ENCODE results near the gene VPS37B.

DNA sequence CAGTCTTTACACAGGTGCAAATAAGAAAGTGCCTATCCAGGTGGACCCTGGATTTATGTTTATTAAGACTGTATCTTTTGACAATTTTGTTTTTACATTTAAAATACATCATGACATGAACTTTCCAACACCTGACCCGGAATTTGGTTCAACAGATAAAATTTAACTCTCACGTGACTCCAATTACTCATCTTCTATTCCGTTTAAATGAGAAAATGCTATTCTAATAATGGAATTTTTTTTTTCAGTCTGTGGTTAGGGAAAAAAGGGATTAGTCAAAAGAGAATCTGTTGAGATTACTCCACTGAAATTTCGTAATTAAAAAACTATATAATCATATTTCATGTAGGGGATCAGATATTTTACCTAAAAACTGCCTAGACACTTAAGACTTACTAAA is 11.1 kb downstream of the VPS37B start:
- TF ChIP-seq, protein P1, sequence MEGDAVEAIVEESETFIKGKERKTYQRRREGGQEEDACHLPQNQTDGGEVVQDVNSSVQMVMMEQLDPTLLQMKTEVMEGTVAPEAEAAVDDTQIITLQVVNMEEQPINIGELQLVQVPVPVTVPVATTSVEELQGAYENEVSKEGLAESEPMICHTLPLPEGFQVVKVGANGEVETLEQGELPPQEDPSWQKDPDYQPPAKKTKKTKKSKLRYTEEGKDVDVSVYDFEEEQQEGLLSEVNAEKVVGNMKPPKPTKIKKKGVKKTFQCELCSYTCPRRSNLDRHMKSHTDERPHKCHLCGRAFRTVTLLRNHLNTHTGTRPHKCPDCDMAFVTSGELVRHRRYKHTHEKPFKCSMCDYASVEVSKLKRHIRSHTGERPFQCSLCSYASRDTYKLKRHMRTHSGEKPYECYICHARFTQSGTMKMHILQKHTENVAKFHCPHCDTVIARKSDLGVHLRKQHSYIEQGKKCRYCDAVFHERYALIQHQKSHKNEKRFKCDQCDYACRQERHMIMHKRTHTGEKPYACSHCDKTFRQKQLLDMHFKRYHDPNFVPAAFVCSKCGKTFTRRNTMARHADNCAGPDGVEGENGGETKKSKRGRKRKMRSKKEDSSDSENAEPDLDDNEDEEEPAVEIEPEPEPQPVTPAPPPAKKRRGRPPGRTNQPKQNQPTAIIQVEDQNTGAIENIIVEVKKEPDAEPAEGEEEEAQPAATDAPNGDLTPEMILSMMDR (conservative IDR thresholded peaks at IDR 0.05 in 1 of 2, IDR thresholded peaks at IDR 0.05 in 1 of 2; ENCODE audit: extremely low read depth in 1 of 2, insufficient read depth in 1 of 2, low read depth in 1 of 2, low read length in 2 of 2): no peak
- no peak for TF ChIP-seq EZH2 (IDR thresholded peaks at IDR 0.05; ENCODE audit: borderline replicate concordance, low read length)

Data from mammary epithelial cell (primary cell).